ENCODE data around the gene HACD4. TPM values are rescaled to one million over a fixed set of nuclear protein-coding genes. Genes with fewer than 3 reads are reported as not detected.

HACD4 gene
- total RNA-seq, 1 experiment from 2014 or later = 0.63 TPM

- no peak overlapping the region for H2BK12ac ChIP-seq (ENCODE audit: insufficient read length, low read depth, low read length)
- Mint-ChIP-seq H3K27me3 (ENCODE audit: low read depth) (no peaks in the 10 kb centered on the region), H3K9me3 (no peaks in the 10 kb centered on the region), H3K36me3 (ENCODE audit: insufficient read depth in 1 of 3, low read depth in 3 of 3) (peaks cover 6 to 33% (median 31%) of the 10 kb centered on the region in 3 experiments; a peak in 5 of 7 replicates), H3K4me1 (peaks cover 9 to 17% of the 10 kb centered on the region in 2 experiments), H3K4me3 (no peak overlapping the region), H3K27ac (no peak overlapping the region)
- H4K20me1 ChIP-seq (ENCODE audit: control insufficient read depth, insufficient read depth, insufficient read length) = no peaks in the 10 kb centered on the region
- no peak overlapping the region for H3K23ac ChIP-seq (ENCODE audit: insufficient read length, low read depth, low read length)
- H4K8ac ChIP-seq (replicated peaks; ENCODE audit: insufficient read length, low read depth, low read length) = no peak overlapping the region
- no peak for DNase-seq
- no peaks in the 10 kb centered on the region for H3K79me1 ChIP-seq (ENCODE audit: insufficient read depth, low read depth, low read length, poor library complexity, severe bottlenecking)
- no peak overlapping the region for H3K4me2 ChIP-seq (ENCODE audit: insufficient read depth, insufficient read length, low read length)
- H3K23me2 ChIP-seq (ENCODE audit: insufficient read length, low read depth, low read length, poor library complexity, severe bottlenecking) = no peaks in the 10 kb centered on the region
- no peaks in the 10 kb centered on the region for H3K4me1 ChIP-seq (ENCODE audit: insufficient read depth, low read length)
- no peak overlapping the region for H3K56ac ChIP-seq (ENCODE audit: insufficient read length, low read depth, low read length)
- no peak overlapping the region for H2AFZ ChIP-seq (ENCODE audit: low read length)
- H2BK15ac ChIP-seq (ENCODE audit: low read depth, low read length) = no peak overlapping the region
- TF ChIP-seq CTCF (conservative IDR thresholded peaks at IDR 0.05) = no peak
- H2BK5ac ChIP-seq (ENCODE audit: insufficient read length, low read length) = no peak overlapping the region
- no peak overlapping the region for H3T11ph ChIP-seq (ENCODE audit: low read length)
- no peak overlapping the region for H3K27ac ChIP-seq (ENCODE audit: insufficient read length, low read depth, low read length)
- no peak overlapping the region for H2AK5ac ChIP-seq (ENCODE audit: insufficient read length, low read length)
- H4K5ac ChIP-seq (ENCODE audit: insufficient read length, low read depth, low read length) = no peak overlapping the region
- H3K14ac ChIP-seq (ENCODE audit: insufficient read depth, low read length) = no peak overlapping the region
- H3K79me2 ChIP-seq (ENCODE audit: insufficient read depth, low read length) = no peaks in the 10 kb centered on the region
- no peak overlapping the region for H3K4ac ChIP-seq (ENCODE audit: low read depth, low read length)
- H2BK20ac ChIP-seq (ENCODE audit: low read depth, low read length, poor library complexity, severe bottlenecking) = no peak overlapping the region
- no peak overlapping the region for H2BK120ac ChIP-seq (ENCODE audit: low read depth, low read length, poor library complexity, severe bottlenecking)
- no peaks in the 10 kb centered on the region for H3K9me3 ChIP-seq (ENCODE audit: control insufficient read depth, low read depth, low read length)
- no peak overlapping the region for H3K9ac ChIP-seq (ENCODE audit: extremely low read depth, insufficient read length, low read length)
- H4K91ac ChIP-seq (ENCODE audit: insufficient read length, low read depth, low read length) = no peak overlapping the region
- no peak overlapping the region for H3K18ac ChIP-seq (ENCODE audit: insufficient read length, low read depth, low read length)
- WGBS (ENCODE audit: extremely low coverage, insufficient read length, low lambda C conversion rate) = 100% methylated on average over 1 of the region's 3 CpGs
- H3K27me3 ChIP-seq (ENCODE audit: insufficient read depth, low read length) = no peaks in the 10 kb centered on the region
Measured at GRCh38 chr9:20984506-20984905, 46.9 kb downstream of the HACD4 start.

All from H9 (cell line).